ENCODE data around the gene FUBP1.
"Not testable (repeated sequence)": the region's sequence is repeated elsewhere in the genome, so short reads cannot be mapped to it uniquely, and the experiment has no call there.

The FUBP1 gene

GRCh38 chr1:77990629-77991204, 11.8 kb upstream of the FUBP1 start:
- ChIA-PET CTCF (interaction anchor here (1.2 to 2.3 kb wide), 6 partner anchors 10 to 67 kb away, joined by 3 to 15 read pairs (median 6); partner anchors contain the start of genes DNAJB4 and FUBP1), POLR2A (interaction anchor here (2.1 kb wide), 1 partner anchor 13 kb away, joined by 20 read pairs; the partner anchor contains the start of gene DNAJB4)
- no peak for DNase-seq (ENCODE audit: extremely low spot score)
- TF ChIP-seq CTCF (IDR thresholded peaks at IDR 0.05; ENCODE audit: control extremely low read depth, extremely low read depth, low read depth, missing control alignments), result no peak

DNA sequence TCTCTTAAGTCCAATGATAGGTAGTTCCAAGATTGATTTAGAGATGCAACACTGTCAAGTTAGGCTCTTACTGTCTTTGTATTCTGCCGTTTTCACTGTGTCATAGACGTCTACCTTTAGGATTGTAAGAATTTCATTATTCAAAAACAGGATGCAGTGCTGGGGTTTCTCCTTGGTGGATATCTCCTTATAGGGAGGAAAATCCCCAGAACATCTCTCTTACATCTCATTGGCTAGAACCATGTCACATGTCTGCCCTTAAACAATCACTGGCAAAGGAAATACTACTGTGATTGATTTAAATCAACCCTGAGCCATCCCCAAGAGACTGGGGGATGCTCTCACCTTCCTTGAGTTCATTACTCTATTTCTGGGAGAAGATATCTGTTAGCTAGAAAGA, 10.9 kb upstream of the FUBP1 start:
- DNase-seq (ENCODE audit: extremely low spot score), result no peak
- ChIA-PET CTCF (interaction anchor here (1.3 to 2.3 kb wide), 6 partner anchors 9 to 68 kb away, joined by 3 to 15 read pairs (median 6); partner anchors contain the start of genes DNAJB4 and FUBP1), POLR2A (interaction anchor here (2.1 kb wide), 1 partner anchor 14 kb away, joined by 20 read pairs; the partner anchor contains the start of gene DNAJB4)
- no peak for TF ChIP-seq CTCF (IDR thresholded peaks at IDR 0.05; ENCODE audit: control extremely low read depth, extremely low read depth, low read depth, missing control alignments)

GRCh38 chr1:77987919-77988318, 9.0 kb upstream of the FUBP1 start:
- CTCF ChIA-PET, result interaction anchor here (1.4 to 1.6 kb wide), 2 partner anchors 8 to 13 kb away, joined by 5 to 11 read pairs; no protein-coding TSS in a partner anchor
- POLR2A ChIA-PET, result interaction anchor here (0.8 to 2.5 kb wide), 2 partner anchors 15 to 17 kb away, joined by 3 to 10 read pairs; partner anchors contain the start of gene DNAJB4
- no peak for DNase-seq (ENCODE audit: extremely low spot score)
- TF ChIP-seq CTCF (IDR thresholded peaks at IDR 0.05; ENCODE audit: control extremely low read depth, extremely low read depth, low read depth, missing control alignments), result no peak

- POLR2A ChIA-PET, result interaction anchor here (2.5 kb wide), 1 partner anchor 18 kb away, joined by 10 read pairs; the partner anchor contains the start of gene DNAJB4
- CTCF ChIA-PET, result interaction anchor here (0.7 to 1.8 kb wide), 2 partner anchors 9 to 15 kb away, joined by 3 to 10 read pairs; no protein-coding TSS in a partner anchor
- TF ChIP-seq CTCF (IDR thresholded peaks at IDR 0.05; ENCODE audit: control extremely low read depth, extremely low read depth, low read depth, missing control alignments), result no peak
- no peak for DNase-seq (ENCODE audit: extremely low spot score)
Observed at GRCh38 chr1:77986810-77987209, 7.9 kb upstream of the FUBP1 start.

DNA sequence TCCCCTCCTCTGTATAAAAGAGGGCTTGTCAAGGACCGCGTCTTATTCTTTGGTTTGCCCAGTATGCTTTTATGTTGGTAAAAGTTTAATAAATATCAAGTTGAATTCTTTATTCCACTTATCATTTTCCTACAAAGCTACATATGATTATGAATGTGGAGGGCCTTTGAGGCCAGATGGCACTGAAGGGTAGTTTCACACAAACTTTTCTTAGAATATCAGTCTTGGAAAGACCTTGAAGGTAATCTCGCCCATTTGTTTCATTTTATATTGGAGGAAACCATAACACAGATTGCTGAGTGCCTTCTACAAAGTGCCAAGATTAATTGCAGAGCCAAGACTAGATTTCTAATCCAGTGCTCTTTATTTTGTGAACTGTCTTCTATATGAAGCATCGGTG, 5.8 kb upstream of the FUBP1 start:
- TF ChIP-seq CTCF (IDR thresholded peaks at IDR 0.05; ENCODE audit: control extremely low read depth, extremely low read depth, low read depth, missing control alignments), result no peak
- ChIA-PET POLR2A (no interaction called here), CTCF (no interaction called here)
- no peak for DNase-seq (ENCODE audit: extremely low spot score)

GRCh38 chr1:77983997-77984355, 5.1 kb upstream of the FUBP1 start:
- POLR2A ChIA-PET, result no interaction called here
- TF ChIP-seq CTCF (IDR thresholded peaks at IDR 0.05; ENCODE audit: control extremely low read depth, extremely low read depth, low read depth, missing control alignments), result no peak
- DNase-seq (ENCODE audit: extremely low spot score), result no peak
- CTCF ChIA-PET, result interaction anchor here (1.0 kb wide), 1 partner anchor 19 kb away, joined by 3 read pairs; no protein-coding TSS in a partner anchor

- CTCF ChIA-PET, result interaction anchor here (1.0 kb wide), 1 partner anchor 19 kb away, joined by 3 read pairs; no protein-coding TSS in a partner anchor
- DNase-seq (ENCODE audit: extremely low spot score); POLR2A ChIA-PET: not testable (repeated sequence)
Observed at GRCh38 chr1:77983352-77983996, 4.6 kb upstream of the FUBP1 start.

Measured in GM10248 (cell line).